Hepatocyte (in vitro differentiated cells): ENCODE results near the gene DRAXIN. TPM values are rescaled to one million over a fixed set of nuclear protein-coding genes. Genes with fewer than 3 reads are reported as not detected.

ENCODE experiments used
- DNase-seq: peaks from one replicate; pipeline ENCODE4 v3.0.0-alpha.2; 2016; ENCODE audit warnings: low spot score
- H2AFZ ChIP-seq: fragments of 200-600 bp; sonication (generic); 2 replicates; pipeline ENCODE4 v1.6.0; 2016; ENCODE audit warnings: antibody characterized with exemption, mild to moderate bottlenecking
- H3K27ac ChIP-seq: fragments of 200-600 bp; sonication (generic); 2 replicates; pipeline ENCODE4 v1.5.1; 2016; ENCODE audit warnings: mild to moderate bottlenecking
- H3K27me3 ChIP-seq: fragments of 200-600 bp; sonication (generic); 2 replicates; pipeline ENCODE4 v1.6.1; 2016
- H3K36me3 ChIP-seq: fragments of 200-600 bp; sonication (generic); replicated peaks from 2 replicates; pipeline ENCODE4 v1.5.1; 2016; ENCODE audit warnings: low read depth; ENCODE audit not compliant: insufficient read depth
- H3K4me1 ChIP-seq: fragments of 200-600 bp; sonication (generic); 2 replicates; pipeline ENCODE4 v1.5.1; 2016; ENCODE audit warnings: mild to moderate bottlenecking, moderate library complexity; ENCODE audit not compliant: insufficient read depth
- H3K4me2 ChIP-seq: fragments of 200-600 bp; sonication (generic); 2 replicates; pipeline ENCODE4 v1.6.0; 2016
- H3K4me3 ChIP-seq: fragments of 200-600 bp; sonication (generic); 2 replicates; pipeline ENCODE4 v1.5.1; 2016; ENCODE audit warnings: mild to moderate bottlenecking
- H3K79me2 ChIP-seq: fragments of 200-600 bp; sonication (generic); 2 replicates; pipeline ENCODE4 v1.6.0; 2017; ENCODE audit warnings: mild to moderate bottlenecking
- H3K9me2 ChIP-seq: fragments of 200-600 bp; sonication (generic); replicated peaks from 2 replicates; pipeline ENCODE4 v1.6.0; 2017; ENCODE audit warnings: mild to moderate bottlenecking; ENCODE audit not compliant: insufficient read depth
- H3K9me3 ChIP-seq: fragments of 200-600 bp; sonication (generic); 2 replicates; pipeline ENCODE4 v1.5.1; 2016; ENCODE audit warnings: low read depth, mild to moderate bottlenecking
- H4K20me1 ChIP-seq: fragments of 200-600 bp; sonication (generic); 2 replicates; pipeline ENCODE4 v1.6.0; 2016; ENCODE audit warnings: mild to moderate bottlenecking; ENCODE audit not compliant: insufficient read depth, poor library complexity, severe bottlenecking
- EZH2 ChIP-seq: fragments of 200-600 bp; sonication (generic); IDR thresholded peaks from 2 replicates; pipeline ENCODE4 v1.6.1; 2016; ENCODE audit warnings: antibody characterized with exemption, mild to moderate bottlenecking, borderline replicate concordance
- EZH2phosphoT487 ChIP-seq: fragments of 200-600 bp; sonication (generic); IDR thresholded peaks from one replicate; pipeline ENCODE4 v1.6.1; 2018; ENCODE audit warnings: antibody characterized with exemption, mild to moderate bottlenecking, low read depth, moderate library complexity; ENCODE audit not compliant: unreplicated experiment, severe bottlenecking
- WGBS: methylation state at CpG from one replicate; pipeline ENCODE4 v1.1.6; 2016; ENCODE audit warnings: low lambda C conversion rate; ENCODE audit errors: missing lambda C conversion rate; 5-methylcytosine and 5-hydroxymethylcytosine counted together
- polyA plus RNA-seq: library from polyadenylated mRNA; unstranded; fragments of >200 nt; fragmentation: Nextera tagmentation; extraction: Ambion mirVana; gene quantifications from 2 replicates; pipeline ENCODE4 v1.2.1, GENCODE V29; 2016
- total RNA-seq: library from RNA; depleted of rRNA; stranded (reverse); fragments of >200 nt; gene quantifications from 2 replicates; pipeline ENCODE4 v1.2.3, GENCODE V29; 2014
- TF ChIP-seq, protein P1 (sequence below): fragments of 200-600 bp; sonication (generic); IDR thresholded peaks from 2 replicates; pipeline ENCODE4 v1.5.1; 2016; ENCODE audit warnings: antibody characterized with exemption, mild to moderate bottlenecking; ENCODE audit not compliant: poor library complexity

The DRAXIN gene
- total and polyA plus RNA-seq, 2 experiments from 2014 or later, result 0.60 TPM; not detected in 1

DNA sequence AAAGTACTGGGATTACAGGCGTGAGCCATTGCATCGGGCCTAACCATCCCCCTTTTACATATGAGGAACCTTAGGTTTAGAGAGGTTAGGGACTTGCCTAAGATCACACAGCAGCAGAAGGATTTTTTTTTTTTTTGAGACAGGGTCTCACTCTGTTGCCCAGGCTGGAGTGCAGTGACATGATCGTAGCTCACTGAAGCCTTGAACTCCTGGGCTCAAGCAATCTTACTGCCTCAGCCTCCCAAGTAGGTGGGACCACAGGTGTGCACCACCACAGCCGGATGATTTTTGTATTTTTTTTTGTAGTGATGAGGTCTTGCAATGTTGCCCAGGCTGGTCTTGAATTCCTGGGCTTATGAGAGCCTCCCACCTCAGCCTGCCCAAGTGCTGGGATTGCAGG lies 68.3 kb downstream of the DRAXIN start:
- no peak overlapping the region for H2AFZ ChIP-seq
- no peak for DNase-seq
- no peaks in the 10 kb centered on the region for H4K20me1 ChIP-seq
- no peak overlapping the region for H3K27ac ChIP-seq
- WGBS, result 85% methylated on average over 4 of the region's 4 CpGs
- no peak overlapping the region for H3K4me2 ChIP-seq
- no peaks in the 10 kb centered on the region for H3K36me3 ChIP-seq
- H3K9me3 ChIP-seq, result no peaks in the 10 kb centered on the region
- H3K27me3 ChIP-seq, result peaks cover 19% of the 10 kb centered on the region
- no peaks in the 10 kb centered on the region for H3K4me1 ChIP-seq
- TF ChIP-seq, protein P1, sequence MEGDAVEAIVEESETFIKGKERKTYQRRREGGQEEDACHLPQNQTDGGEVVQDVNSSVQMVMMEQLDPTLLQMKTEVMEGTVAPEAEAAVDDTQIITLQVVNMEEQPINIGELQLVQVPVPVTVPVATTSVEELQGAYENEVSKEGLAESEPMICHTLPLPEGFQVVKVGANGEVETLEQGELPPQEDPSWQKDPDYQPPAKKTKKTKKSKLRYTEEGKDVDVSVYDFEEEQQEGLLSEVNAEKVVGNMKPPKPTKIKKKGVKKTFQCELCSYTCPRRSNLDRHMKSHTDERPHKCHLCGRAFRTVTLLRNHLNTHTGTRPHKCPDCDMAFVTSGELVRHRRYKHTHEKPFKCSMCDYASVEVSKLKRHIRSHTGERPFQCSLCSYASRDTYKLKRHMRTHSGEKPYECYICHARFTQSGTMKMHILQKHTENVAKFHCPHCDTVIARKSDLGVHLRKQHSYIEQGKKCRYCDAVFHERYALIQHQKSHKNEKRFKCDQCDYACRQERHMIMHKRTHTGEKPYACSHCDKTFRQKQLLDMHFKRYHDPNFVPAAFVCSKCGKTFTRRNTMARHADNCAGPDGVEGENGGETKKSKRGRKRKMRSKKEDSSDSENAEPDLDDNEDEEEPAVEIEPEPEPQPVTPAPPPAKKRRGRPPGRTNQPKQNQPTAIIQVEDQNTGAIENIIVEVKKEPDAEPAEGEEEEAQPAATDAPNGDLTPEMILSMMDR, result no peak
- TF ChIP-seq EZH2 (no peak), EZH2phosphoT487 (no peak)
- H3K79me2 ChIP-seq, result no peaks in the 10 kb centered on the region
- H3K4me3 ChIP-seq, result no peak overlapping the region
- no peaks in the 10 kb centered on the region for H3K9me2 ChIP-seq

DNA sequence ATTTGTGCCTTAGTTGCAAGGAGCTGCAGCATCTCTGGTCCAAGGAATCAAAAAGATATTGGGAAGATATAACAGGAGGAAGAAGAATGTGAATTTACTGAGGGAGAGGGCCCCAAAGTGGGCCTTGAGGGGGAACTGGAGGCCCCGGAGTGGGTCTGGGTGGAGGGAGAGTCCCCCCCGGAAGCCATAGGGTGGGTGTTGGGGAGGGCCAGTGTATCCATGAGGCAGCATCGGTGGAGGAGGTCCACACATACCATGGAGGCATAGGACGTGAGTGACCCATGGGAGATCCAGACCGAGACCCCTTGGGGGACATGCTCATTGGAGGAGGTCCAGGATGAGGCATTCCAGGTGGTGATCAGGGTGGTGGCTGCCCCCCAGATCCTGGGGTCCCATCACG lies 69.8 kb downstream of the DRAXIN start:
- no peak for TF ChIP-seq EZH2
- no peak for TF ChIP-seq EZH2phosphoT487
- TF ChIP-seq, protein P1, result no peak
- Histone ChIP-seq H2AFZ (no peak overlapping the region), H3K9me3 (no peaks in the 10 kb centered on the region), H3K4me1 (no peaks in the 10 kb centered on the region), H3K4me2 (no peak overlapping the region), H3K27me3 (peaks cover 19% of the 10 kb centered on the region), H3K36me3 (no peaks in the 10 kb centered on the region), H4K20me1 (no peaks in the 10 kb centered on the region), H3K9me2 (no peaks in the 10 kb centered on the region), H3K27ac (no peak overlapping the region), H3K79me2 (no peaks in the 10 kb centered on the region), H3K4me3 (no peak overlapping the region)
- DNase-seq, result no peak
- WGBS, result 90% methylated on average over 4 of the region's 6 CpGs

GRCh38 chr1:11761988-11762406 lies 70.5 kb downstream of the DRAXIN start, which contains the start of gene C1orf167:
TSS of gene C1orf167 (plus strand) at chr1:11762193. CDS start at chr1:11764401, 2,208 bp downstream.
- WGBS, result 11% methylated on average over 28 of the region's 29 CpGs
- Histone ChIP-seq H3K4me2 (peak within 1 kb of the TSS; percentile 52), H3K4me3 (no peak within 1 kb of the TSS), H3K36me3 (no peaks in the 10 kb centered on the region), H3K27me3 (peaks cover 19% of the 10 kb centered on the region), H3K9me2 (no peaks in the 10 kb centered on the region), H4K20me1 (no peaks in the 10 kb centered on the region), H2AFZ (no peak within 1 kb of the TSS), H3K9me3 (no peaks in the 10 kb centered on the region), H3K27ac (no peak within 1 kb of the TSS), H3K79me2 (no peaks in the 10 kb centered on the region), H3K4me1 (no peaks in the 10 kb centered on the region)
- TF ChIP-seq, protein P1, result no peak
- TF ChIP-seq EZH2phosphoT487, result no peak
- TF ChIP-seq EZH2, result no peak
- DNase-seq, result peak; percentile 54

DNA sequence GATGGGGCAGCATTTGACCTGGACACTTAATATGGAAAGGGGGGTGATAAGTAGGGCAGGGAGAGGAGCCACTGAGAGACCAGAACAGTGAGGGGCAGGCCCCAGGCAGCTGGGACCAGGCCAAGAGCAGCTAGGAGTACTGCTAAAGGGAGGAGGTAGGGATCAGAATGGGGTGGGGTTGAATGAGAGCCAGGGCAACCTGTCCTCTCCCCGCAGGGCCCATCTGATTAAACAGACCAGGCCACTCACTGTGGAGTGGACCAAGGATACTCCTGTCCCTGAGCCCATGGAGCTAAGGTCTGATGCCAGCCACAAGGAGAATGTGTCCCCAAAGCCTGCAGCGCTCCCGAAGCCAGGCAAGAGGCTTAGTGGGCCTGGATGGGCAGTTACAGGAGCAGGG lies 72.6 kb downstream of the DRAXIN start:
- TF ChIP-seq, protein P1, result no peak
- TF ChIP-seq EZH2, result no peak
- no peak for TF ChIP-seq EZH2phosphoT487
- Histone ChIP-seq H3K27ac (no peak overlapping the region), H3K36me3 (no peaks in the 10 kb centered on the region), H3K4me1 (no peaks in the 10 kb centered on the region), H3K79me2 (no peaks in the 10 kb centered on the region), H3K4me2 (no peak overlapping the region), H3K27me3 (peaks cover 19% of the 10 kb centered on the region), H3K9me3 (no peaks in the 10 kb centered on the region), H2AFZ (no peak overlapping the region), H4K20me1 (no peaks in the 10 kb centered on the region), H3K9me2 (no peaks in the 10 kb centered on the region), H3K4me3 (no peak overlapping the region)
- DNase-seq, result no peak
- WGBS, result 83% methylated on average over 3 of the region's 3 CpGs
